Measurements from ENCODE around the gene HOGA1. TPM values are rescaled to one million over a fixed set of nuclear protein-coding genes. Genes with fewer than 3 reads are reported as not detected.

HOGA1 gene
- total and polyA plus RNA-seq, 2 experiments from 2014 or later = 0.15 TPM; not detected in 1

GRCh38 chr10:97585439-97585811 is 1.2 kb downstream of the HOGA1 start (continued):
- TF ChIP-seq POLR2AphosphoS5 (IDR thresholded peaks at IDR 0.05; ENCODE audit: low read depth) = no peak
- TF ChIP-seq, protein P1, sequence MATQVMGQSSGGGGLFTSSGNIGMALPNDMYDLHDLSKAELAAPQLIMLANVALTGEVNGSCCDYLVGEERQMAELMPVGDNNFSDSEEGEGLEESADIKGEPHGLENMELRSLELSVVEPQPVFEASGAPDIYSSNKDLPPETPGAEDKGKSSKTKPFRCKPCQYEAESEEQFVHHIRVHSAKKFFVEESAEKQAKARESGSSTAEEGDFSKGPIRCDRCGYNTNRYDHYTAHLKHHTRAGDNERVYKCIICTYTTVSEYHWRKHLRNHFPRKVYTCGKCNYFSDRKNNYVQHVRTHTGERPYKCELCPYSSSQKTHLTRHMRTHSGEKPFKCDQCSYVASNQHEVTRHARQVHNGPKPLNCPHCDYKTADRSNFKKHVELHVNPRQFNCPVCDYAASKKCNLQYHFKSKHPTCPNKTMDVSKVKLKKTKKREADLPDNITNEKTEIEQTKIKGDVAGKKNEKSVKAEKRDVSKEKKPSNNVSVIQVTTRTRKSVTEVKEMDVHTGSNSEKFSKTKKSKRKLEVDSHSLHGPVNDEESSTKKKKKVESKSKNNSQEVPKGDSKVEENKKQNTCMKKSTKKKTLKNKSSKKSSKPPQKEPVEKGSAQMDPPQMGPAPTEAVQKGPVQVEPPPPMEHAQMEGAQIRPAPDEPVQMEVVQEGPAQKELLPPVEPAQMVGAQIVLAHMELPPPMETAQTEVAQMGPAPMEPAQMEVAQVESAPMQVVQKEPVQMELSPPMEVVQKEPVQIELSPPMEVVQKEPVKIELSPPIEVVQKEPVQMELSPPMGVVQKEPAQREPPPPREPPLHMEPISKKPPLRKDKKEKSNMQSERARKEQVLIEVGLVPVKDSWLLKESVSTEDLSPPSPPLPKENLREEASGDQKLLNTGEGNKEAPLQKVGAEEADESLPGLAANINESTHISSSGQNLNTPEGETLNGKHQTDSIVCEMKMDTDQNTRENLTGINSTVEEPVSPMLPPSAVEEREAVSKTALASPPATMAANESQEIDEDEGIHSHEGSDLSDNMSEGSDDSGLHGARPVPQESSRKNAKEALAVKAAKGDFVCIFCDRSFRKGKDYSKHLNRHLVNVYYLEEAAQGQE (IDR thresholded peaks at IDR 0.05; ENCODE audit: unreplicated experiment) = no peak
- no peak for TF ChIP-seq ZNF331 (CRISPR knock-in tag; IDR thresholded peaks at IDR 0.05; ENCODE audit: low read depth)
- TF ChIP-seq EZH2 (IDR thresholded peaks at IDR 0.05; ENCODE audit: low read depth, unreplicated experiment) = no peak
- no peak for TF ChIP-seq ETS1 (IDR thresholded peaks at IDR 0.05)
- TF ChIP-seq EZH2phosphoT487 (IDR thresholded peaks at IDR 0.05; ENCODE audit: unreplicated experiment) = no peak
- TF ChIP-seq CREB1 (CRISPR knock-in tag; IDR thresholded peaks at IDR 0.05; ENCODE audit: low read depth) = no peak
- no peak for TF ChIP-seq NANOG (IDR thresholded peaks at IDR 0.05; ENCODE audit: borderline replicate concordance)
- TF ChIP-seq STAT1 (IDR thresholded peaks at IDR 0.05; ENCODE audit: unreplicated experiment) = no peak
- TF ChIP-seq ZNF114 (CRISPR knock-in tag; IDR thresholded peaks at IDR 0.05) = no peak

- Histone ChIP-seq H4K20me1 (replicated peaks; ENCODE audit: insufficient read depth) (no peaks in the 10 kb centered on the region), H3K27ac (ENCODE audit: low read depth) (no peak overlapping the region), H3K27me3 (ENCODE audit: insufficient read depth) (no peaks in the 10 kb centered on the region), H3K9me2 (ENCODE audit: insufficient read depth) (0 out of 2 replicates have a peak, but pooled peaks cover 3% of the 10 kb centered on the region), H2AFZ (no peak overlapping the region), H3K79me2 (replicated peaks; ENCODE audit: insufficient read depth) (no peaks in the 10 kb centered on the region), H3K4me2 (no peak overlapping the region), H3K4me1 (ENCODE audit: insufficient read depth) (peaks cover 3% of the 10 kb centered on the region), H3K4me3 (no peak overlapping the region), H3K36me3 (ENCODE audit: insufficient read depth) (no peaks in the 10 kb centered on the region), H3F3A (replicated peaks; ENCODE audit: low read depth) (no peaks in the 10 kb centered on the region)
- no peak for ATAC-seq
- no peak overlapping the region for H3K27ac Mint-ChIP-seq
- no peak for DNase-seq (ENCODE audit: low spot score)
- H3K4me1 Mint-ChIP-seq = peaks cover 10% of the 10 kb centered on the region; the same call in 2 of the 3 replicates
- H3K27me3 Mint-ChIP-seq (ENCODE audit: insufficient read depth, low read depth, poor library complexity) = peaks cover 11% of the 10 kb centered on the region
- H3K36me3 Mint-ChIP-seq (ENCODE audit: low read depth) = no peaks in the 10 kb centered on the region
- H3K4me3 Mint-ChIP-seq = no peak overlapping the region
- H3K9me3 Mint-ChIP-seq = no peaks in the 10 kb centered on the region
- TF ChIP-seq, protein P1 (IDR thresholded peaks at IDR 0.05; ENCODE audit: unreplicated experiment) = no peak
- TF ChIP-seq ETS1 (IDR thresholded peaks at IDR 0.05) = no peak
- no peak for TF ChIP-seq CREB1 (CRISPR knock-in tag; IDR thresholded peaks at IDR 0.05; ENCODE audit: low read depth)
- no peak for TF ChIP-seq EZH2 (IDR thresholded peaks at IDR 0.05; ENCODE audit: low read depth, unreplicated experiment)
- no peak for TF ChIP-seq NANOG (IDR thresholded peaks at IDR 0.05; ENCODE audit: borderline replicate concordance)
These were observed 3.0 kb downstream of the HOGA1 start for GRCh38 chr10:97587183-97587582.

All from GM23338 (cell line).